ENCODE results near the gene CPEB2. TPM values are rescaled to one million over a fixed set of nuclear protein-coding genes. Genes with fewer than 3 reads are reported as not detected.

Gene CPEB2
- total and polyA plus RNA-seq, 2 donors, result 4.0 to 12.0 TPM

DNA sequence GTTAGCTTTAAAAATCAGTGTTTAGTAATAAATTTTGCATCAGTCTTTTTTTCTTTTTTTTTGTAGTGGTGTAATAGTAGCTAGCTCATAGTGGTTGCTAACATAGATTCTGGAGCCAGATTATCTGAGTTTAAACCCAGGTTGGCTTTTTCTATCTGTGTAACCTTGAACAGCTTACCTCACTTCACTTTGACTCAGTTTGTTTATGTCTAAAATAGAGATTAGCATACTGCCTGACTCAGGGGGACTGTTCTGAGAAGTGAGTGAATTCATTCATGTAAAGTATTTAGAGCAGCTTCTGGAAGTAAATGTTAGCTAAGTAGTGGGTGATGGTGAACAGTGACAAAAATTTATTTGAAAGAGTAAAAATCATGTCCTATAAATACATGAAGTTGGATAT is 32.9 kb downstream of the CPEB2 start:
- DNase-seq (ENCODE audit: low read depth in 6 of 9, low spot score in 9 of 9), result no peak
- peaks cover 2 to 3% of the 10 kb centered on the region in 2 donors for H3K36me3 ChIP-seq (ENCODE audit: control insufficient read depth in 2 of 2, insufficient read depth in 2 of 2, low read length in 1 of 2)
- H3K27me3 ChIP-seq (ENCODE audit: control insufficient read depth in 2 of 2, insufficient read depth in 1 of 2, low read length in 1 of 2), result no peaks in the 10 kb centered on the region
- H3K4me3 ChIP-seq (ENCODE audit: low read length in 2 of 2), result no peak overlapping the region
- H3K27ac ChIP-seq (ENCODE audit: low read depth in 1 of 2, low read length in 1 of 2), result no peak overlapping the region
- H3K4me1 ChIP-seq (ENCODE audit: control insufficient read depth in 2 of 2, insufficient read depth in 2 of 2, low read length in 2 of 2), result no peaks in the 10 kb centered on the region
- H3K9me3 ChIP-seq (ENCODE audit: control insufficient read depth in 2 of 2, insufficient read depth in 1 of 2, low read length in 1 of 2), result no peaks in the 10 kb centered on the region

DNA sequence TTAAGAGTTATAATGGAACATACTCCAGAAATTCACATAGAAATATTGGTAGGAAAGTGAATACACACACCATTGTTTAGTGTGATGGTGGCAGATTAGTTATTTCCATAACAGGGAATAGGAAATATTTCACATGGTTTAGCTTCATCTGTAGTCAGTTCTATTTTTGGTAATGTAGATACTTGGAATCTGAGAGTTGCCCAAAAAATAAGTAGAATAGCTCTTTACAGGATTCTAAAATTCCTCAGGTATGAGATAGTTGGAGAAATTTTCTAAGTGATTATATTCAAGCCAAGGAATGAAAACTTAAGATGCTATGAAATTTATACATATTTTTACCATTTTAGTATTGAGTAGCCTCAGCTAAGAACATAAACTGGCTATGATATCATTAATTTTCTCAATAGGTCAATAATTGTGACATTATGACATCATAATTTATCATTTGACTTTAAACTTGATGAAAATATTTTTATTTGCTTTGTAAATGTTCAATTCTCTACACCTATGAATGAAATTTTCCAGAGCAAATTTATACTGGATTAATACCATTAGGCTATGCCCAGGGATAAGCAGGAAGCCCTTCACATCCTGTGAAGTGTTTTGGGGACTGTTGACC is 35.8 kb downstream of the CPEB2 start:
- DNase-seq (ENCODE audit: low read depth in 6 of 9, low spot score in 9 of 9), result no peak
- Histone ChIP-seq H3K27ac (ENCODE audit: low read depth in 1 of 2, low read length in 1 of 2) (no peak overlapping the region), H3K9me3 (ENCODE audit: control insufficient read depth in 2 of 2, insufficient read depth in 1 of 2, low read length in 1 of 2) (no peaks in the 10 kb centered on the region), H3K27me3 (ENCODE audit: control insufficient read depth in 2 of 2, insufficient read depth in 1 of 2, low read length in 1 of 2) (no peaks in the 10 kb centered on the region), H3K36me3 (ENCODE audit: control insufficient read depth in 2 of 2, insufficient read depth in 2 of 2, low read length in 1 of 2) (peaks cover 2 to 3% of the 10 kb centered on the region in 2 donors), H3K4me1 (ENCODE audit: control insufficient read depth in 2 of 2, insufficient read depth in 2 of 2, low read length in 2 of 2) (no peaks in the 10 kb centered on the region), H3K4me3 (ENCODE audit: low read length in 2 of 2) (no peak overlapping the region)

DNA sequence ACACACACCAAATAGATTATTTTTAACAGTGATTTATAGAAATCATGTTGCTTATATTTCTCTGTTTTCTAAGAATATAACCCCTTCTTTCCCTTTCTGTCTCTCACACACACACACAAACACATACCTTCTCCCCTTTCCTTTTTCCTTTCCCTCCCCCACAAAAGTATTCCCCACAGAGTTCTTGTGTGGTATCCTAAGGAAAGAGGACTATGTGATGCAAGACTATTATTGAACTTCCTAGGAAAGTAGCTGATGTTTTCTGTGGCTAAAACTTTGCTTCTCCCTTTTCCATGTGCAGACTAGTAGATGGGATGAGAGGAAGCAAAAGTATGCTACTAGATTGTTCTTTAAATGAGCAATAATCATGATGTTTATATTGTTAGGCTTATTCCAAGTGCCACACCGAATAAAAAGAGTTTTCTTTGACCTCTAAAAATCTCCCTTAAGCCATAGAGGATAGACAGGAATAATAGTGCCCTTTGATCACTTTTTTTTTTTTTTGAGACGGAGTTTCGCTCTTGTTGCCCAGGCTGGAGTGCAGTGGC is 38.7 kb downstream of the CPEB2 start:
- Histone ChIP-seq H3K4me1 (ENCODE audit: control insufficient read depth in 2 of 2, insufficient read depth in 2 of 2, low read length in 2 of 2) (no peaks in the 10 kb centered on the region), H3K27me3 (ENCODE audit: control insufficient read depth in 2 of 2, insufficient read depth in 1 of 2, low read length in 1 of 2) (no peaks in the 10 kb centered on the region), H3K4me3 (ENCODE audit: low read length in 2 of 2) (no peak overlapping the region), H3K9me3 (ENCODE audit: control insufficient read depth in 2 of 2, insufficient read depth in 1 of 2, low read length in 1 of 2) (no peaks in the 10 kb centered on the region), H3K36me3 (ENCODE audit: control insufficient read depth in 2 of 2, insufficient read depth in 2 of 2, low read length in 1 of 2) (no peaks in the 10 kb centered on the region), H3K27ac (ENCODE audit: low read depth in 1 of 2, low read length in 1 of 2) (no peak overlapping the region)
- no peak for DNase-seq (ENCODE audit: low read depth in 6 of 9, low spot score in 9 of 9)
- 95% methylated on average over 3 of the region's 3 CpGs for whole genome bisulfite sequencing

DNA sequence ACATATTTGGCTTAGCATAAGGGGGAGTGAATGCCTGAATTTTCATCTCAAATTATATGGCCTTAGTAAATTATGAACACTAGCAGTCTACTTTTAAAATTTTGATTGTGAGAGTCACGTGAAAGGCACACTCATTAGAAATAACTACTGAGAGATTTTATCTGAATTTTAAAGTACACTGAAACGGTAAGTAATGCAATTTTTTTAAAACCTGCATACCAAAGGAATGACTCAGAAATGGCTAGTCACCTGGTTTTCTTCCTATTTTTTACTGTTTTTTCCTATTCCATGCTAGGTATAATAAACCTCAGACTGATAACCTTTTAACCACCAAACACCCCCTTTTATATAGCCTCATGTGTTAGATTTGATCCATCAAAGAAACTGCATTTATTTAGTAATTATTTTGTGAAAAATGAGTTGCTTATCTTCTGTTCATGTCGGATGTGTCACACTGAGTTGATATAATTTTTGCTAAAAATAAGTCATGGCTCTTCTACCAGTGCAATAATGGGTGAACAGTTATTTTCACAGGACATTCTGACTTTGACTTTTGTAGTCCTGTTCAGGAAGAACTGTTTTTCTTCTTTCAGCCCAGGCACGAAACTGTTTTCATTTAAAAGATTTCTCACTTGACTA is 40.4 kb downstream of the CPEB2 start:
- 94% methylated on average over 4 of the region's 4 CpGs for WGBS
- H3K4me1 ChIP-seq (ENCODE audit: control insufficient read depth in 2 of 2, insufficient read depth in 2 of 2, low read length in 2 of 2), result no peaks in the 10 kb centered on the region

DNA sequence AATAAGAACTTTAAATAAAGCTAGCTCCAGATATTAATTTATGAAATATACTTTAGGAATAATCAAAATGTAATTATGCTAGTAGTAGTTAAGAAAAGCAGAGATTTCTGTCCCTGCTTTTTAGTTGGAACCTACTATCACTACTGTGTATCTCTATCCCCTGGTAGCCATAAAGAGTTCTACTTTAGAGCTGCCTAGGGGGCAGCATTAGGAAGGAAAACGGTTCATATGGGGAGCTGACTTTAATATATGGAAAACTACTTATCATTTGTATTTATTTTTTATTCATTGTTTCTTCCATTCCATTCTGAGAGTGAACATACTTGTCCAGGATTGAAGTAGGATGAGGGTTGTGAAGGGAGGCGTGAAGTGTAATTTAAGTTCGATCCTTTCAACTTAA is 40.9 kb downstream of the CPEB2 start:
- H3K4me1 ChIP-seq (ENCODE audit: control insufficient read depth in 2 of 2, insufficient read depth in 2 of 2, low read length in 2 of 2), result no peaks in the 10 kb centered on the region
- 93% methylated on average over 3 of the region's 3 CpGs for WGBS
- H3K27ac ChIP-seq (ENCODE audit: low read depth in 1 of 2, low read length in 1 of 2), result no peak overlapping the region
- no peak for DNase-seq (ENCODE audit: low read depth in 6 of 9, low spot score in 9 of 9)
- H3K4me3 ChIP-seq (ENCODE audit: low read length in 2 of 2), result no peak overlapping the region
- no peaks in the 10 kb centered on the region for H3K36me3 ChIP-seq (ENCODE audit: control insufficient read depth in 2 of 2, insufficient read depth in 2 of 2, low read length in 1 of 2)
- no peaks in the 10 kb centered on the region for H3K27me3 ChIP-seq (ENCODE audit: control insufficient read depth in 2 of 2, insufficient read depth in 1 of 2, low read length in 1 of 2)
- no peaks in the 10 kb centered on the region for H3K9me3 ChIP-seq (ENCODE audit: control insufficient read depth in 2 of 2, insufficient read depth in 1 of 2, low read length in 1 of 2)

More for the DNA sequence above, 40.4 kb downstream of the CPEB2 start:
- no peaks in the 10 kb centered on the region for H3K36me3 ChIP-seq (ENCODE audit: control insufficient read depth in 2 of 2, insufficient read depth in 2 of 2, low read length in 1 of 2)
- H3K4me3 ChIP-seq (ENCODE audit: low read length in 2 of 2), result no peak overlapping the region
- H3K9me3 ChIP-seq (ENCODE audit: control insufficient read depth in 2 of 2, insufficient read depth in 1 of 2, low read length in 1 of 2), result no peaks in the 10 kb centered on the region
- H3K27ac ChIP-seq (ENCODE audit: low read depth in 1 of 2, low read length in 1 of 2), result no peak overlapping the region
- no peaks in the 10 kb centered on the region for H3K27me3 ChIP-seq (ENCODE audit: control insufficient read depth in 2 of 2, insufficient read depth in 1 of 2, low read length in 1 of 2)
- no peak for DNase-seq (ENCODE audit: low read depth in 6 of 9, low spot score in 9 of 9)

DNA sequence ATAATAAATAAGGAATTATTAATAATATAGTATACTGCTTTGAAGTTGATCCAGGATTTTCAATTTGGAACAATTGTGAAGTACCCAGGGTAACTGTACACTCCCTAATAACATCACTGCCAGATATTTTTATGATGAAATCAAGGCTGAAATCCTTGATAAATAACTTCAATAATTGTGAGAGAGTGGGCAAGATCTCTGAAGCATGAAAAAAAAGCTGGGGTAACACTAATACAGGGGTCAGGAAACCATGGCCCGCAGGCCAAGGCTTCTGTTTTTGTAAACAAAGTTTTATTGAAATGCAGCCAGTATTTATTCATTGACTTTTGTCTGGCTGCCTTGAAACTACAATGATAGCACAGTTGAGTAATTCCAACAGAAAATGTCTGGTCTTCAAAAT is 41.6 kb downstream of the CPEB2 start:
- Histone ChIP-seq H3K4me1 (ENCODE audit: control insufficient read depth in 2 of 2, insufficient read depth in 2 of 2, low read length in 2 of 2) (no peaks in the 10 kb centered on the region), H3K27ac (ENCODE audit: low read depth in 1 of 2, low read length in 1 of 2) (no peak overlapping the region), H3K27me3 (ENCODE audit: control insufficient read depth in 2 of 2, insufficient read depth in 1 of 2, low read length in 1 of 2) (no peaks in the 10 kb centered on the region), H3K9me3 (ENCODE audit: control insufficient read depth in 2 of 2, insufficient read depth in 1 of 2, low read length in 1 of 2) (no peaks in the 10 kb centered on the region), H3K4me3 (ENCODE audit: low read length in 2 of 2) (no peak overlapping the region), H3K36me3 (ENCODE audit: control insufficient read depth in 2 of 2, insufficient read depth in 2 of 2, low read length in 1 of 2) (no peaks in the 10 kb centered on the region)
- no peak for DNase-seq (ENCODE audit: low read depth in 6 of 9, low spot score in 9 of 9)
- 93% methylated on average over 1 of the region's 1 CpG for WGBS

DNA sequence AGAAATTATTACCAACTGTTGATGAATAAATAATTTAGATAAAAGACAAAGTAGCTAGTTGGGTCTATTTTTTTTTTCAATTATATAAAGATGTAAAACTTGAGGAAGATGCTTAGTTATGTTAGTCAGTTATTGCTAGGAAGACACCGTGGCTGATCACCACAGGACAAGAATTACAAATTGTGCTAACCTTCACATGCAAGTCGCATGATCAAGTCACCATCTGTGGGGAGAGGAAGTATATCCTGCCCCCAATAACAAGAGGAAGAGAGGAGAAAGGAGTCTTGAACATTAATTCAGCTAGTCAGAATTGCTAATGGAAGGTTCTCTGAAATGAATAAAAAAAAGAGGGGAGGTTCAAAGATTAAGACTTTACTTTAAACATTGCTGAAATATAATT is 52.3 kb downstream of the CPEB2 start:
- no peaks in the 10 kb centered on the region for H3K9me3 ChIP-seq (ENCODE audit: control insufficient read depth in 2 of 2, insufficient read depth in 1 of 2, low read length in 1 of 2)
- H3K4me1 ChIP-seq (ENCODE audit: control insufficient read depth in 2 of 2, insufficient read depth in 2 of 2, low read length in 2 of 2), result no peaks in the 10 kb centered on the region
- H3K27me3 ChIP-seq (ENCODE audit: control insufficient read depth in 2 of 2, insufficient read depth in 1 of 2, low read length in 1 of 2), result no peaks in the 10 kb centered on the region
- no peak overlapping the region for H3K4me3 ChIP-seq (ENCODE audit: low read length in 2 of 2)
- 95% methylated on average over 2 of the region's 2 CpGs for WGBS
- no peak overlapping the region for H3K27ac ChIP-seq (ENCODE audit: low read depth in 1 of 2, low read length in 1 of 2)
- no peak for DNase-seq (ENCODE audit: low read depth in 6 of 9, low spot score in 9 of 9)
- peaks cover 0 to 9% of the 10 kb centered on the region in 2 donors for H3K36me3 ChIP-seq (ENCODE audit: control insufficient read depth in 2 of 2, insufficient read depth in 2 of 2, low read length in 1 of 2)

DNA sequence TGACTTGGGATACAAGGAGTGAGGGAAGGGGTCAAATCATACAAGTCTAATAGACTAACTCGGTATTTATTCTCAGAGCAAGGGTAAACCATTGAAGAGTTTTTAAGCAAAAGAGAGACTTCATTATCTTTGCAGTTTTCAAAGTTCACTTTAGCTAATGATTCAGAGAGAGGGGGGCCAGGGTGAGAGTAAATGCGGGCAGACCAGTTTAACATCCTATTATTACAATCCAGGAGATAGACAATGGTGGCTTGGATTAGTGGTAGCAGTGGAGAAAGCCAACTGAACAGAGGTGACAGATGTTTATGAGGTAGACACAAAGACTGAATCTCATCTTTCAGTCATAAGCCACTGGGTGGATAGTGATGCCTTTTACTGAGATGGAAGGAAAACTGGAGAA is 57.9 kb downstream of the CPEB2 start:
- 98% methylated on average over 2 of the region's 2 CpGs for WGBS
- peaks cover 0 to 15% of the 10 kb centered on the region in 2 donors for H3K36me3 ChIP-seq (ENCODE audit: control insufficient read depth in 2 of 2, insufficient read depth in 2 of 2, low read length in 1 of 2)
- DNase-seq (ENCODE audit: low read depth in 6 of 9, low spot score in 9 of 9), result no peak
- no peak overlapping the region for H3K27ac ChIP-seq (ENCODE audit: low read depth in 1 of 2, low read length in 1 of 2)
- H3K9me3 ChIP-seq (ENCODE audit: control insufficient read depth in 2 of 2, insufficient read depth in 1 of 2, low read length in 1 of 2), result no peaks in the 10 kb centered on the region
- H3K4me1 ChIP-seq (ENCODE audit: control insufficient read depth in 2 of 2, insufficient read depth in 2 of 2, low read length in 2 of 2), result no peaks in the 10 kb centered on the region
- no peaks in the 10 kb centered on the region for H3K27me3 ChIP-seq (ENCODE audit: control insufficient read depth in 2 of 2, insufficient read depth in 1 of 2, low read length in 1 of 2)
- H3K4me3 ChIP-seq (ENCODE audit: low read length in 2 of 2), result no peak overlapping the region

DNA sequence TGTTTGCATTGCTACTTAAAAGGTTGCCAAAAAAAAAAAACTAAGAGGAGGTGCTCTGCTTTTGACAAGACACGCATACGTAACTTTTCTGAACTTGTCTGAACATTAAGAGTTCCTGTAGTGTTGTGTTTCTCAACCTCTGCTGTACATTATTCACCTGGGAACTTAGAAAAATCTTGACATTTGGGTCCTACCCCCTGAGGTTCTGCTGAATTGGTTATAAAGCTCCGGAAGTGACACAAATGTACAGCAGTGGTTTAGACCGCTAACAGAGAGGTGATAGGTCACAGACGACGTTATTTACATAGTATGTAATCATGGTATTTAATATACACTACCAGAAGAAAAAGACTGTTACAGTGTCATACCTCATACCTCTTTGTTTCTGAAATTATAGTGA is 61.1 kb downstream of the CPEB2 start:
- Histone ChIP-seq H3K27me3 (ENCODE audit: control insufficient read depth in 2 of 2, insufficient read depth in 1 of 2, low read length in 1 of 2) (no peaks in the 10 kb centered on the region), H3K27ac (ENCODE audit: low read depth in 1 of 2, low read length in 1 of 2) (no peak overlapping the region), H3K36me3 (ENCODE audit: control insufficient read depth in 2 of 2, insufficient read depth in 2 of 2, low read length in 1 of 2) (peaks cover 4 to 13% of the 10 kb centered on the region in 2 donors), H3K4me3 (ENCODE audit: low read length in 2 of 2) (no peak overlapping the region), H3K9me3 (ENCODE audit: control insufficient read depth in 2 of 2, insufficient read depth in 1 of 2, low read length in 1 of 2) (no peaks in the 10 kb centered on the region), H3K4me1 (ENCODE audit: control insufficient read depth in 2 of 2, insufficient read depth in 2 of 2, low read length in 2 of 2) (no peaks in the 10 kb centered on the region)
- DNase-seq (ENCODE audit: low read depth in 6 of 9, low spot score in 9 of 9), result no peak
- WGBS, result 98% methylated on average over 6 of the region's 6 CpGs
